Ecto neural progenitor cell (in vitro differentiated cells): ENCODE data around the gene UBE2O.

Experiments used
- DNase-seq: peaks from one replicate; pipeline ENCODE4 v3.0.0-alpha.2; 2018; ENCODE audit warnings: low spot score

The UBE2O gene

GRCh38 chr17:76467366-76467765 is 14.4 kb upstream of the UBE2O start, which contains the start of gene AANAT:
Gene AANAT, plus strand, starts transcription at chr17:76467603. Its CDS starts 1,144 bp downstream, at chr17:76468747.
- DNase-seq: peak; percentile 84

GRCh38 chr17:76466775-76467130 is 13.8 kb upstream of the UBE2O start:
- DNase-seq: peak; percentile 57

GRCh38 chr17:76462556-76463290 is 9.8 kb upstream of the UBE2O start:
- no peak for DNase-seq

GRCh38 chr17:76461765-76462555 is 9.0 kb upstream of the UBE2O start:
- DNase-seq: peak; percentile 49

- no peak for DNase-seq
These were observed 6.7 kb upstream of the UBE2O start for GRCh38 chr17:76459674-76460073.

- peak; percentile 87 for DNase-seq
These were observed 5.9 kb upstream of the UBE2O start for GRCh38 chr17:76458580-76459490.

- no peak for DNase-seq
These were observed 435 bp upstream of the UBE2O start for GRCh38 chr17:76453431-76453743.

- DNase-seq: no peak
These were observed 759 bp downstream of the UBE2O start for GRCh38 chr17:76452127-76452659.

- no peak for DNase-seq
These were observed 1.4 kb downstream of the UBE2O start for GRCh38 chr17:76451506-76451905.

- no peak for DNase-seq
These were observed 3.8 kb downstream of the UBE2O start for GRCh38 chr17:76449126-76449525.

GRCh38 chr17:76447931-76448652 is 4.9 kb downstream of the UBE2O start:
- no peak for DNase-seq

- no peak for DNase-seq
These were observed 6.3 kb downstream of the UBE2O start for GRCh38 chr17:76446449-76447231.

- no peak for DNase-seq
These were observed 7.1 kb downstream of the UBE2O start for GRCh38 chr17:76445697-76446448.

GRCh38 chr17:76444518-76445311 is 8.2 kb downstream of the UBE2O start:
- no peak for DNase-seq

GRCh38 chr17:76442341-76443338 is 10.3 kb downstream of the UBE2O start:
- no peak for DNase-seq

- DNase-seq: no peak
These were observed 11.1 kb downstream of the UBE2O start for GRCh38 chr17:76441686-76442340.

- DNase-seq: no peak
These were observed 12.1 kb downstream of the UBE2O start for GRCh38 chr17:76440751-76441362.
